ENCODE data around the gene ACSF3. TPM values are rescaled to one million over a fixed set of nuclear protein-coding genes. Genes with fewer than 3 reads are reported as not detected.

ACSF3 gene
- total RNA-seq, 4 donors from 2014 or later: 26.1 to 55.1 (median 32.5) TPM

DNA sequence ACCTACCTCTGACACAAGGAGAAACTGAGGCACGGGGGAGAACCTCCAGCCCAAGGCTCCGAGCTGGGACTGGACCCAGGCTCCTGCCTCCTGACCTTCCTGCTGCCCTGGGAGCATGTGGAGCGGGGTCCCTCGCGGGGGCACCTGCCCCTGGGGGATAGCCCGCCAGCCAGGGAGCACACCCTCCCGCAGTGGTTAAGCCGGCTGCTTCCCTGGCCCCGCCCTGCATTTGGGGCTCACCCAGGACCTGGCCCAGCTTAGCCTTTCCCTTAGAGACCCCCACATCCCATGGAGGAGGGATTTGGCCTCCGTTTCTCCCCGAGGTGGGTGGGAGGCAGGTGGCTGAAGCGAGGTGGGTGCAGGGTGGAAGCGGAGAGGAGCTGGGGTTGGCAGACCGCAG, 76.1 kb downstream of the ACSF3 start:
- no peak for TF ChIP-seq POLR2AphosphoS5 (IDR thresholded peaks at IDR 0.05)
- TF ChIP-seq, protein P1, sequence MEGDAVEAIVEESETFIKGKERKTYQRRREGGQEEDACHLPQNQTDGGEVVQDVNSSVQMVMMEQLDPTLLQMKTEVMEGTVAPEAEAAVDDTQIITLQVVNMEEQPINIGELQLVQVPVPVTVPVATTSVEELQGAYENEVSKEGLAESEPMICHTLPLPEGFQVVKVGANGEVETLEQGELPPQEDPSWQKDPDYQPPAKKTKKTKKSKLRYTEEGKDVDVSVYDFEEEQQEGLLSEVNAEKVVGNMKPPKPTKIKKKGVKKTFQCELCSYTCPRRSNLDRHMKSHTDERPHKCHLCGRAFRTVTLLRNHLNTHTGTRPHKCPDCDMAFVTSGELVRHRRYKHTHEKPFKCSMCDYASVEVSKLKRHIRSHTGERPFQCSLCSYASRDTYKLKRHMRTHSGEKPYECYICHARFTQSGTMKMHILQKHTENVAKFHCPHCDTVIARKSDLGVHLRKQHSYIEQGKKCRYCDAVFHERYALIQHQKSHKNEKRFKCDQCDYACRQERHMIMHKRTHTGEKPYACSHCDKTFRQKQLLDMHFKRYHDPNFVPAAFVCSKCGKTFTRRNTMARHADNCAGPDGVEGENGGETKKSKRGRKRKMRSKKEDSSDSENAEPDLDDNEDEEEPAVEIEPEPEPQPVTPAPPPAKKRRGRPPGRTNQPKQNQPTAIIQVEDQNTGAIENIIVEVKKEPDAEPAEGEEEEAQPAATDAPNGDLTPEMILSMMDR (IDR thresholded peaks at IDR 0.05): no peak
- no peak for TF ChIP-seq POLR2A (IDR thresholded peaks at IDR 0.05)
- TF ChIP-seq EP300 (IDR thresholded peaks at IDR 0.05): no peak
- Histone ChIP-seq H3K4me1 (peaks cover 27% of the 10 kb centered on the region), H3K36me3 (no peaks in the 10 kb centered on the region), H3K9me3 (no peaks in the 10 kb centered on the region), H3K4me3 (no peak overlapping the region), H3K27ac (no peak overlapping the region), H3K27me3 (peaks cover 60% of the 10 kb centered on the region)
- no peak for DNase-seq (ENCODE audit: low spot score in 2 of 2)
- 79% methylated on average over 5 of the region's 14 CpGs for WGBS

DNA sequence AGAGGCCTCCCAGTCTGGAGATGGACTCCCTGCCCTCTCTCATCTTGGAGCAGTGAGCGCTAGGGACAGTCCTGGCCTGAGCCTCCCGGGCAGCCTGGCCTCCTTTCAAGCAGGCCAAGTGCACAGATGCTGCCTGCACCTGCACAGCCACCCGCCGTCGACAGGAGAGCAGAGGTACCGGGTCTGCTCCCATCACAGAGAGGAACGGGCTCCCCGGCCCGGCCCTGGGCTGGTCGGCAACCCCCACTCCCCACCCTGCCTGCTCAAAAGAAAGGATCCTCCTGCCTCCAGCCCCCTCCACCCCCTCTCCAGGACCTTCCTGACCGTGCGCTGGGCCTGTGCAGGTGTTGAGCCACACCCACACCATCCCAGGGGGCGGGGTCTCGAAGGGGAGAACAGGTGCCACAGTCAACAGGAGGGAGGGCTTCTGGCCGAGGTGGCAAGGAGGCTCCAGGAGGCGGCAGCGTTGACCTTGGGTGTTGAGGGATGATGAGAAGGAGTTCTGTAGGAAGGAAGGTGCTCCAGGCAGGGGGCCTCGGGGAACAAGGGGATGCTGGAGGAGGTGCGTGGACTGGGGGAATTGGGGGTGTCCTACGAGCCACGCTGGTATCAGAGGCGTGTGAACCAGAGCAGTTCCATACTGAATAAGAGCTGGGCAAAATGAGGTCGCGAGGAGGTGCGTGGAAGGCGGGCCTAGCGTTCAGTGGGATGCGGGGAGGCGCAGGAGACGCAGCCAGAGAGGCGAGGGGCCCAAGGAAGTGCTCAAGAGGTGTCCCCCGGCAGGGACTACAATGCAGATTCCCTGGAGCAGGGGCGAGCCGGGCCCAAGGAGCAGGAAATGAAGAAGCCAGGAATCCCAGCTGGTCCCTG, 76.9 kb downstream of the ACSF3 start:
- TF ChIP-seq POLR2AphosphoS5 (IDR thresholded peaks at IDR 0.05) (no peak), POLR2A (IDR thresholded peaks at IDR 0.05) (no peak), EP300 (IDR thresholded peaks at IDR 0.05) (no peak)
- TF ChIP-seq, protein P1 (IDR thresholded peaks at IDR 0.05): no peak
- Histone ChIP-seq H3K9me3 (no peaks in the 10 kb centered on the region), H3K27me3 (peaks cover 56% of the 10 kb centered on the region), H3K27ac (no peak overlapping the region), H3K4me1 (peaks cover 27% of the 10 kb centered on the region), H3K4me3 (peak overlapping the region; percentile 26), H3K36me3 (no peaks in the 10 kb centered on the region)
- 17% methylated on average over 28 of the region's 34 CpGs for WGBS
- DNase-seq (ENCODE audit: low spot score in 2 of 2): no peak

DNA sequence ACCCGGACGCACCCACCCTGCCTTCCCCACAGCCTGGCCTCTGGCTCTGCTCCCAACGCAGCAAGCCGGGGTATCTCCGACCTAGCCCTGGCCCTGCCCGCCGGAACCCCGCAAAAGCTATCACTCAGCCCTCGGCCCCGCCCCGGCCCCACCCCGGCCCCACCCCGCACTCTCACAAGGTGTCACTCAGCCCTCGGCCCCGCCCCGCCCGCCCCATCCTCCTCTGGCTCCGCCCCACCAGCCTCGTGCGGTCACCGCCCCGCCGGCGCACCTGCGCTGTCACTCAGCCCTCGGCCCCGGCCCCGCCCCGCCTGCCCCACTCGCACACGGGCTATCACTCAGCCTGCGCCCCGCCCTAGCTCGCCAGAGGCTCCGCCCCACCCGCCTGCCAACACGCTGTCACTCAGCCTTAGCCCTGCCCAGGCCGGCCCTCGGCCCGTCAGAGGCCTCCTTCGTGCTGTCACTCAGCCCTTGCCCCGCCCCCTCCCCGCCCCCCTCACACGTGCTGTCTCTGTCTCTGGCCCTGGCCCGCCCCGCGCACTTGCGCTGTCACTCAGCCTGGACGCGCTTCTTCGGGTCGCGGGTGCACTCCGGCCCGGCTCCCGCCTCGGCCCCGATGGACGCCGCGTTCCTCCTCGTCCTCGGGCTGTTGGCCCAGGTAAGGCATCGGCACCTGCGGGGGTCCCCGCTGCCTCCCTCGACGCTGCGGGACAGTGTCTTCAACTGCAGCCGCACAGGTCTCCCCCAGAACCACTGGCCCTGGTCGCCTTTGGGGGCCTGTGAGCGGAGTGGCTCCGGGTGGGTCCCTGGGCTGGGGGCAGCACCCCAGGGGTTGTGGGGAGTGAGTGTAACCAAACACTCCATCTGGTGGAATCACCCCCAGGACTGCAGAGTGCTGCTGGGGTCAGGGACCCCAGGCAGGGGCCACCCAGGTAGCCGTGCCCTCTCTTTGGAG, 77.8 kb downstream of the ACSF3 start, which contains the start of gene CDH15:
Gene CDH15 (plus strand): TSS at position 533 of the 955 bp plus-strand sequence. CDS start 84 bp downstream, at position 617.
- Histone ChIP-seq H3K4me3 (peak within 1 kb of the TSS; percentile 26), H3K9me3 (no peaks in the 10 kb centered on the region), H3K36me3 (no peaks in the 10 kb centered on the region), H3K27ac (no peak within 1 kb of the TSS), H3K4me1 (peaks cover 27% of the 10 kb centered on the region), H3K27me3 (peaks cover 54% of the 10 kb centered on the region)
- TF ChIP-seq POLR2AphosphoS5 (IDR thresholded peaks at IDR 0.05): no peak
- TF ChIP-seq, protein P1 (IDR thresholded peaks at IDR 0.05): no peak
- no peak for TF ChIP-seq POLR2A (IDR thresholded peaks at IDR 0.05)
- TF ChIP-seq EP300 (IDR thresholded peaks at IDR 0.05): no peak
- 11% methylated on average over 20 of the region's 74 CpGs for WGBS
- peak; percentile 92 to 93 for DNase-seq (ENCODE audit: low spot score in 2 of 2)

DNA sequence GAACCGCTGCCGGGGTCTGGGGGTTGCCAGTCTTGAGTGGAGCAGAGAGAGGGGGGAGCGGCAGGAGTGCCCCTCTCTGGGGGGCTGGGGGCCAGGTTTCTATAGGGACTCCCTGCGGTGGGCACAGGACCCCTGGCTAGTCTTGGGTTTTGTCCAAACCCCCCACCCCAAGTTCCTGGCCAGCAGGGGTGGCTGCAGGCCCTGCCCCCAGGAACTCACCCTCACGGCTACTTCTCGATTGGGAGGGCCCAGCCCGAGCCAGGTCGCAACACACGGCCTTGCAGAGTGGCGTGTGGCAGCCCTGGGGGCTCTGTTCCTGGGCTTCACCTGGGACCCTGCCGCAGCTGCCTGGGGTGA, 78.5 kb downstream of the ACSF3 start:
- WGBS: 90% methylated on average over 2 of the region's 11 CpGs
- no peak for DNase-seq (ENCODE audit: low spot score in 2 of 2)
- Histone ChIP-seq H3K36me3 (no peaks in the 10 kb centered on the region), H3K4me1 (peaks cover 23% of the 10 kb centered on the region), H3K4me3 (no peak overlapping the region), H3K27ac (no peak overlapping the region), H3K27me3 (peaks cover 53% of the 10 kb centered on the region), H3K9me3 (no peaks in the 10 kb centered on the region)
- TF ChIP-seq POLR2AphosphoS5 (IDR thresholded peaks at IDR 0.05): no peak
- TF ChIP-seq POLR2A (IDR thresholded peaks at IDR 0.05): no peak
- TF ChIP-seq, protein P1 (IDR thresholded peaks at IDR 0.05): no peak
- no peak for TF ChIP-seq EP300 (IDR thresholded peaks at IDR 0.05)
